ENCODE results near the gene POGK.

Gene POGK

DNA sequence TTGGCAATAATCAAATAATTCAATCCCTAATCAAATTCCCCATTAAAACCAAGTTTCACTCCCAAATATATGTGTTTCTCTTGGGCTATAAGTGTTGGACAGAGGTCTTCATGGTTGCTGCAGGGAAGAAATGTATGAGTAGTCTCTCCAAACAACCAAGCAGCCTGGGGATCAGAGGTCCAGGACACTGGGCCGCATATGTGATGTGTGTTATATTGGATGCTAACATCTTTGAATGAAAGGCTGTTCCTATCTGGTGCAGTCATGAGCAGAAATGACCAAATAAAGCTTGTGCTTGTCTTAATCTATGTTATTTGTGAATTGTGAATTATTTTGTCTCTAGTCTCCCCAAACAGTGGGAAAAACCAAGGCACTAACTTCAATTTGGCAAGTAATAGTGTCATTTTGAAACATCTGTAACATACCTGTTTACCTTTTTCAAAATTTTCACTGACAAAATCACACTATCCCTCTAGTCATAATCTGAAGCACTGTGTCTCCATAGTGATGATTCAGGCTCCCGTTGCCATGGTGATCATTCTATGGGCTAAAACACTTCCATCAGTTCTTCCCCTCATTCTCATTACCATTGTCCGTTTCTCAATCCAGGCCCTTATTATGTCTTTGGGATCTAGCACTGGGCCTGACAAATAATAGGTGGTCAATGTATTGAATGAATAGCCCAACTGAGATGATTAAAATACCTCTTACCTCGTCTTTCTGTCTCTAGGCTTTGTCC is 49.3 kb downstream of the POGK start:
- intact Hi-C loops (cut with DNase I): no loop called here
- DNase-seq: peak in 3 of 42 donors; percentile 7 to 15 (median 14)

DNA sequence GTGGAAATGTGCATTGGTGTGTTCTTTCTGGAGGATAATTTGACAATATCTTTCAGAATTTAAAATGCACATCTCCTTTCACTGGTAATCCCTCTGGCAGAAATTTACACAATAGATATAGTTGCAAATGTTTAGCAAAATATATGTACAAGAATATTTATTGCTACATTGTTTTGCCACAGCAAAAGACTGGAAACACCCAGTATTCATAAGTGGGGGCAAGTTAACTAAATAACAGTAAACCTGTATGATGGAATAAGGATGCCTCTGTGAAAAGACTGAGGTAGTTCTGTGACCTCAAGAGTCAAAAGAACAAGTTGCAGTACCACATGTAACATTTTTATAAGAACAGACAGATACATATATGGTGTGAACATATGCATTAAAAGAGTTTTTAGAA is 50.5 kb downstream of the POGK start:
- intact Hi-C loops (cut with DNase I): no loop called here
- no peak for DNase-seq

DNA sequence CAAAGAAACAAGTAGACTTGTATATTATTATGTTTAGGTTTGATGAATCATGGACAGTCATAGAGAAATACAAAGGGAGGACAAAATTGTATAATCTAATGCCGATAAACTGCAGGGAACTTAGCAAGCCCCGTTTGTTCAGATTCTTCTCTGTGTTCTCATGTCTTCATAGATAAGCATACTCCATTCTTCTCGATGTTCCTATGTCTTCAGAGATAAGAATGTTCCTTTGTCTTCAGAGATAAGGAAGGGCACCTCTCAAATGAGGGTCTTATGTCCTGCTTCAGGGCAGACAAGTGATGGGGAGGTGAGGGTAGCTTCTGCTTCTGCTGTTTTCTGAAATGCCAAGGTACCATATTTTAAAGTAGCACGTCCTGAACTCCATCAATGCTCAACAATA is 56.5 kb downstream of the POGK start:
- no peak for DNase-seq
- intact Hi-C loops (cut with DNase I): no loop called here

DNA sequence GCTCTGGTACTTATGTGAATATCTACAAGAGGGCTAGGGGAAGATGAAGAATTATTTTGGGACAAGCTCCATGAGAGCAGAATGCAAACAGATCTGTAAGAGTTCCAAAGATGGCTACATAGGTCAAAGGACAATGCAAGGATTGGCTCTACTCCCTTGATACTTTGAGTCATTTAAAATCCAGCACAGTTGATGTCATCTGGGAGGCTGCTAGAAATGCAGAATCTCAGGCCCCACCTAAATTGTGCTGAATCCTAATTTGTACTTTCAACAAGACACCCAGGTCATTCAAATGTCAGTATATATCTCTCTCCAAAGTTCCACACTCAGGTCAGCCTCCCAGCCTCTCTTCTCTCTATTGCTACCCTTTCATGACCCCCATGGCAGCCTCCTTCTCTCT is 60.5 kb downstream of the POGK start:
- intact Hi-C loops (cut with DNase I): no loop called here
- DNase-seq: no peak

DNA sequence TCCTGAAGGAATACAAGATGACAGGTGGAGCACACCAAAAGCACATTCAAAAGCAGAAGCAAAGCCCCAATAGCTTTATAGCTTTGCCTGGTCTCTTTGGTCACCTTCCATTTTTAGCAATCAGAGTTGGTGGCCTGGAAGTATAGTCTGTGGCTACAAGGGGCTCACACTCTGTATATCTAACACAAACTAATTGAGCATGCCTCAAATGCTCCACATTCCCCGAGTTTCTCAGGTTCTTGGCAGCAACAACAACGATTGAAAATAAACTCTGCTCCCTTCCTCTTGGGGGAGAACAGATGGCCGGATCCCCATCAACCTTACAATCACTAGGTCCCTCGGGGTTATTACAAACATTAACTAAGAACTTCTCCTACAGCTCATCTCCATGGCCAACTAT is 61.7 kb downstream of the POGK start:
- intact Hi-C loops (cut with DNase I): no loop called here
- DNase-seq: no peak

DNA sequence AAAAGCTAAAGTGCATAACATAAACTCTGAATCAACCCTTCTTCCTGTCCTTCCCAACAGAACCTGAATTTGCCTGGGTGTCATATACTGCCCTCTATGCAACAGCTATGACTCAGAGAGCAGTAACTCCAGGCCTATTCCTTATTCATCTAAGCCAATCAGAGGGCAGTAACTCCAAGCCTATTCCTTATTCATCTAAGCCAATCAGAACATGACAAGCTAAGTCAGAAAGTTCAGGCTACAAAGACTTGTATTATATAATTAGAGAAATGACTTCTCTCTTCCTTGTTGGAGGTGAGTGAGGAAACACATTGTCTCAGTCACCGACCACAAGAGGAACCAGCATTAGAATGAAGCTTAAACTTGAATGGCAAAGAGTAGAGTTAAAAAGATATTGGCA is 63.0 kb downstream of the POGK start:
- intact Hi-C loops (cut with DNase I): no loop called here

DNA sequence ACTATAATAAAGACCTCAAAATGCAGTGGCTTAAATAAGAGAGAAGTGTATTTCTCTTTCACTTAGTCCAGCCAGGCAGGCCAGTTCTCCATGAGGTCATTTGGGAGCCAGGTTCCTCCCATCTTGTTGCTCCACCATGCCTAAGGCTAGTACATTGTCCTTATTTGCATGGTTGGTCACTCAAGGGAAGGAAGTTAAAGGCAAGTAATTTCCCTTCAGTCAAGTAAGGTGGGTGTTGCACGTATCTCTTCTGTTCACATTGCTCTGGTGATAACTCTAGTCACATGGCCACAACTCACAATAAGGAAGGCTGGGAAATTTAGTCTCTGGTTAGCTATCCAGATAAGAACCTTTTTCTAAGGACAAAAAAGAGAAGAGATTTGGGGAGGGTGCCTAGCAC is 64.0 kb downstream of the POGK start:
- DNase-seq: no peak
- intact Hi-C loops (cut with DNase I): no loop called here

More for the DNA sequence above, 63.0 kb downstream of the POGK start:
- DNase-seq: no peak

DNA sequence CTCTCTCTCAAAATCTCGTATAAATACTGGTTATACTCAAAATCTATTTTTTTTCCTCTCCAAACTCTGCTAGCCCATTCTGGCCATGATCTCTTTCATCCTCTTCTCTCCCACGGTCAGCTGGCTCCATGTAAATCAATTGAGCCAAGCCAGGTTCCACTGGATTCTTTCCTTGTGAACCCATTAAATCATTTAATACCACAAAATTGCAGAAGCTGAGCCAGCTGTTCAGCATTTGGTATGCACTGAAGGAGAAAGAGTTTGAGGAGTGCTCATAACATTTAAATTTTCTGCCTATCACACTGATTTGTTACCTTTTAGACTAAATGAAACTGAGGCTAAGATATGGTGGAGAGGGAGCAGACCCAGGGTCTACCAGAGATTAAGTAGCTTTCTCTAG is 65.9 kb downstream of the POGK start:
- intact Hi-C loops (cut with DNase I): no loop called here
- no peak for DNase-seq

DNA sequence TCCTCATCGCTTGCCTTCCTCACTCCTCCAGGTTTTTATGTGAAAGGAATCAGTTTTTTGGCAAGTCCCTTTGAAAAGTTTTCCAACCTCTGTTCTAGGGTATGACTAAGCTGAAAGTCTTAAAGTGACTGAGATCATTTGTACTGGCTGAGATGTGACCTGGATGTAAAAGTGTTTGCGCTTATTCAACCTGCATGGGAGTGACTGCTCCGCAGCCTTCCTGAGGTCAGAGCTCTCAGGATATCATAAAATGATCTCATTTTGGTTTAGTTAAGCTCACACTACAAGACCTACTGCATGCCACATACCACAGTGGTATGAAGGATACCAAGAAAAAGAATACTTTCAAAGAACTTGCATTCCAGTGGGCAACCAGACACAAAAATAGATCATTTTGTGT is 66.6 kb downstream of the POGK start:
- intact Hi-C loops (cut with DNase I): no loop called here
- peak in 1 of 42 donors; percentile 6 for DNase-seq

All from head of caudate nucleus (tissue), 42 donors.